HG03060 (cell line): ENCODE results near the gene UPK3BL2.
"Not testable (repeated sequence)": the region's sequence is repeated elsewhere in the genome, so short reads cannot be mapped to it uniquely, and the experiment has no call there.

ENCODE experiments used
- ATAC-seq: cut with Tn5 transposase; IDR thresholded peaks from one replicate; pipeline ENCODE4 v1.9.1; 2021; ENCODE audit warnings: low read depth, moderate number of reproducible peaks; ENCODE audit not compliant: unreplicated experiment

Gene UPK3BL2

GRCh38 chr7:102532127-102532526 lies 11.4 kb downstream of the UPK3BL2 start:
- not testable (repeated sequence) for ATAC-seq

DNA sequence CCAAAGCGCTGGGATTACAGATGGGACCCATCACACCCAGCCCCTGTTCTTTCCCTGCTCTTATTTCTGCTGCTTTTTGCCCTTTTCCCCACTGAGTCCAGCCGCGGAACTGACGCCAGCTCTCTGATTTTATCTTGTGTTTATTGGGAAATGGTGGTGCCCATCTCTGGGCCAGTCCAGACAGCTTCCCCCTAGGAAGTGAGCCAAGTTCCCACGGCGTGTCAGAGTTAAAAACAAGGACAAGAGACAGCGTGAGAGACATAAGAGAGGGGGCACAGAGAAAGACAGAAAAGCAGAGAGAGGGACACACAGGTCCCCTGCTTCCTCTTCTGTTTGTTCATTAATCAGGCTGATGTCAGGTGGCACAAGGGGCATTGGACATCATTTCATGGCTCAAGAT lies 11.9 kb downstream of the UPK3BL2 start:
- not testable (repeated sequence) for ATAC-seq

- ATAC-seq = not testable (repeated sequence)
Observed at GRCh38 chr7:102527822-102528793, 15.4 kb downstream of the UPK3BL2 start.

DNA sequence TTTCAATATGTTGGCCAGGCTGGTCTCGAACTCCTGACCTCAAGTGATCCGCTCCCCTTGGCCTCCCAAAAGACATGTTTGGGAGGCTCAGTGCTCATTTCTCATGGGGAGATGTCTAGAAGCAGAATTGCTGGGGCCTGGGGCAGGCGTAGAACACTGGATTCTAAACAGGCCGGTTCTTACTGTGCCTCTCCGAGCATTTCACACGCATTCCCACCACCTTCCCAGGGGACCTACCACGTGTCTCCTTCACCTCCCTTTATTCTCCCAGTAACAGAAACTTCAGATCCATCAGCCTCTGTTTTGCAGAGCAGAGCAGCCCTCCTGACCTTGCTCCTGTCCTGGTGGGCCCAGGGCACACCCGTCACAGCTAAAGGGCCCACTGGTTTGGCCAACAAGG lies 16.3 kb downstream of the UPK3BL2 start:
- ATAC-seq = not testable (repeated sequence)

DNA sequence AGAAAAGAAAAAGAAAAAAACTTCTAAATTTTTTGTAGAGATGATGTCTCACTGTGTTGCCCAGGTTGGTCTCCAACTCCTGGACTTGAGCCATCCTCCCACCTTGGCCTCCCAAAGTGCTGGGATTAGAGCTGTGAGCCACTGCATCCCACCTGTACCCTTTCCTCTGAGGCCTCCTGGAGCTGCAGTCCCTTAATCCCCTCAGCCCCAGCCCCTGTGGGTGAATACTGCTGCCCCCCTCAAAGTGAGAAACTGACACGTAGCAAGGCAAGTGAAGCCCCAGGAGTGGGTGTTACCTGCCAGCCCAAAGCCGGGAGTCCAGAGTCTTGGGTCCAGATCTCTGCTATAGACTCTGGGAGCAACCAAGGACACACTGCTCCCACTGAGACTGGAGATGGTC lies 18.7 kb downstream of the UPK3BL2 start:
- not testable (repeated sequence) for ATAC-seq

DNA sequence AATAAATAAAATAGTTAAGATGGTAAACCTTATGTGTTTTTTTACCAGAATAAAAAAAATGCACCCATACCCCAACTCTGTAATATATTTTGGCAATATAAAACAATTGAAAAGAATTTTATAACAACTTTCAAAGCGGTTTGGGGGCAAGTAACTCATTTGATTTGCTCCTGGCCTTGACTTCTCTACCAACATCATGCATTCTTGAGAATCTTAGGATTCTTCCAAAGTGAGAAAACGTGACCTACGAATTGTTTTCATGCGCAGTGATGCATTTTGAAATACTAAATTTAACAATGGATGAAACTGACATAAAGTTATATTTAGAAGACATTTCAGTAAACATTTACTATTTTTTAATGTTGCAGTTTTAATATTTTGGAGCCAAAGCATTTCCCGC lies 22.7 kb downstream of the UPK3BL2 start:
- ATAC-seq = not testable (repeated sequence)

DNA sequence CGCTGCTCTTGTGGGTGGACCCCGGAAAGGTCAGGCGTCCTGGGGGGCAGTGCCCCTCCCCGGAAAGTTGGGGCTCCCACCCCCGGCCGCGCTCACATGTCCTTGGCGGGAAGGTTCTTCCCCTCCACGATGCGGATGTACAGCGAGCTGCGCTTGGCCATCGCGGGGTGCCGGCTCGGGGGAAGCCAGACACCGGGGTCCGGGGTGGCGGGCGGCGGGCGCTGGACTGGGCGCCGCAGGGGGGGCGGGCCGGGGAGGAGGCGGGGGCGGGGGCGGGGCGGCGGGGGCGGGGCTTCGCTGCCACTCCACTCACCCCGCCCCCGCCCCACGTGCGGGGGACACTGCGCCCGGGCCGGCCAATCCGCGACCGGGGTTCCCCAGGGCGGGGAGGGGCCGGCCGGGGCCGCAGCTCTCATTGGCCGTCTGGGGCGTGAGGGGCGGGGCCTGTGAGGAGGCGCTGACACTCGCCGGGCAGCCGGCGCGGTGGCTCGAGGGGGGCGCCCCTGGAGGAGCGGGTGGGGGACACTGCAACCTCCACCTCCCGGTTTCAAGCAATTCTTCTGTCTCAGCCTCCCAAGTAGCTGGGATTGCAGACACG lies 25.8 kb downstream of the UPK3BL2 start, which contains the start of gene RASA4B:
RASA4B (minus strand) TSS at position 228 of the 598 bp plus-strand sequence; CDS start at position 161, 67 bp downstream.
- ATAC-seq = not testable (repeated sequence)

- not testable (repeated sequence) for ATAC-seq
Observed at GRCh38 chr7:102516951-102517350, 26.5 kb downstream of the UPK3BL2 start.

DNA sequence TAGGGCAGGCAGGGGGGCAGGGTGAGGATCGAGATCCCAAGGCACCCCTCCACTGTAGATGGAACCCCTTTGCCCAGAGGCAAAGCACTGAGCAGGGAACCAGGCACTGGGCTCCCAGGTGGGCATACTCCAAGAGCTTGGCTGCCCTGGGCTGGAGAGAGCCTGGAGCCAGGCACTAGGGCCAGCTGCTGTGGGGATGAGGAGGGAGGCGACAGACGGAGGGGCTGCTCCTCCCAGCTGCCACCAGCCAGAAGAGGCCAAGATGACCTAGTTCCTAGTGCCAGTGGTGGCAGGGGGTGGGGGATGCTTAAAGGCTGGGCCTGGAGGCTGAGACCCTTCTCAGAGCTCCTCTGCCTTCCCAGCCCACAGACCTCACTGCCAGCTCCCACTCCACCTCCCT lies 27.6 kb downstream of the UPK3BL2 start:
- not testable (repeated sequence) for ATAC-seq

DNA sequence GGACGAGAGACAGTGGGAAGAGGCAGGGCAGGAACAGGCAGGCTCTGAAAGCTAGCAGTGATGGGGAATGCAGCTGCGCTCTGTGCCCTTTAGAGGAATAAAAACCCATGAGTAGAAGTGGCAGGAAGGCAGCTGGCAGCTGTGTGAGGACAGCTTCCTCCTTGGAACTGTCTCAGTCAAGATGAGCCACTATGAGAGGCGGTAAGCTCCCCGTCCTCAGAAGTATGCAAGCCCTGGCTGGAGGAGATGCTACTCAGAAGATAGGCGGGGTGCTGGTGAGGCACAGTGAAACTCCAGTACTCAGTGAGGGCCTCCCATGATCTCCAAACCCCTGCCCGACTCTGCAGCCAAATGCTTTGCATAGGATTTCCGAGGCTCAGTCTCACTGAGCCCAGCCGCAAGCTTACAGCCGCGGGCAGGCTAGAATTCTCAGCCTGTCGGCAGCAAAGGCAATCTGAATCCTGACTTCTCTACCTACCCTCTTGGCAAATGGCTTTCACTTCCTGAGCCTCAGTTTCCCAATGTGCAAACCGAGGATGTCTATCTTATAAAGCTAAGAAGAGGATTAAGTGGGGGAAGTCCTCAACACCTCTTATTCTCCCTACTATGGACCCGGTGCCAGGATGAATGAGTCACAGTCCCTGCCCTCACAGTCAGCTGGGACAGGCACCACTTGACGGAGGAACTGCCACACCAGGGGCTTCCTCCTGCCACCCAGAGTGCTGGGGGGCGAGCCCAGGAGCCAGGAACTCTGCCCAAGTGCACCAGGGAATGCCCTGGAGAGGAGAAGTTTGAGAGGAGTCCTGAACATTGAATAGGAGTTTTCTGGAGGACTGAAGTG lies 28.4 kb downstream of the UPK3BL2 start:
- peak; percentile 49 for ATAC-seq

GRCh38 chr7:102512642-102513221 lies 30.8 kb downstream of the UPK3BL2 start:
- ATAC-seq = not testable (repeated sequence)

GRCh38 chr7:102511860-102512522 lies 31.5 kb downstream of the UPK3BL2 start:
- not testable (repeated sequence) for ATAC-seq

DNA sequence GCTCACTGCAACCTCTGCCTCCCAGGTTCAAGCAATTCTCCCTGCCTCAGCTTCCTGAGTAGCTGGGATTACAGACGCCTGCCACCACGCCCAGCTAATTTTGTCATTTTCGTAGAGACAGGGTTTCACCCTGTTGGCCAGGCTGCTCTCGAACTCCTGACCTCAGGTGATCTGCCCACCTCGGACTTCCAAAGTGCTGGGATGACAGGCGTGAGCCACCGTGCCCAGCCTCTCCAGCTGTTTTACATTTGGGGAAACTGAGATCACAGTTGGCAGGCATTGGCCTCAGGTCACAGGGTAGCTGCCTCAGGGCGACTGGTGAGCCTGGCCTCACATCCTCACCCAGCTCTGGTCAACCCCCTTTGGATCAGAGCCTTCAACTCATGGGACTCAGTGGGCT lies 32.9 kb downstream of the UPK3BL2 start:
- ATAC-seq = not testable (repeated sequence)

DNA sequence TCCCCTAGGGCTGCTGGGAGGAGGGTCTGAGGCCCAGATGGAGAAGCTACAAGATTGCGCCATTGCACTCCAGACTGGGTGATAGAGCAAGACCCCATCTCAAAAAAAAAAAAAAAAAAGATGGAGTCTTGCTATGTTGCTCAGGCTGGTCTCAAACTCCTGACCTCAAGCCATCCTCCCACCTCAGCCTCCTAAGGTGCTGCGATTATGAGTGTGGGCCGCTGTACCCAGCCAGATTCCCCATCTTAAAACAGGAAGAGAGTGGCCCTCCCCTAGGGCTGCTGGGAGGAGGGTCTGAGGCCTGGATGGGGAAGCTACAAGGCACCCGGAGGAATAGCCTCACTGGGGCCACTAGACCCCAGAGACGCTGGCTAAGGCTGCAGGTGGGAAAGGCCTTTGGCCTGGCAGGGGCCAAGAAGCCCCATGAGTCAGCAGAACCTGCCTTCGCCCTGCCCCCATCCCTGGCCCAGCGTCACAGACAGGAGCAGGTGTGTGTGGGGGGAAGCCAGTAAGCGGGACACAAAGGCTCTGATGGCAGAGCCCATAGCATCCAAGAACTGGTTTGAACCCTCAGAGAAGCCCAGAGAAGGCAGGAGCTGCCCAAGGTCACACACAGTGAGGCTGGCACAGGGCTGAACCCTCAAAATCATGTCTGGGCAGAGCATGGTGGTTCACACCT lies 35.9 kb downstream of the UPK3BL2 start:
- ATAC-seq = not testable (repeated sequence)

GRCh38 chr7:102505298-102506185 lies 38.0 kb downstream of the UPK3BL2 start:
- ATAC-seq = not testable (repeated sequence)

DNA sequence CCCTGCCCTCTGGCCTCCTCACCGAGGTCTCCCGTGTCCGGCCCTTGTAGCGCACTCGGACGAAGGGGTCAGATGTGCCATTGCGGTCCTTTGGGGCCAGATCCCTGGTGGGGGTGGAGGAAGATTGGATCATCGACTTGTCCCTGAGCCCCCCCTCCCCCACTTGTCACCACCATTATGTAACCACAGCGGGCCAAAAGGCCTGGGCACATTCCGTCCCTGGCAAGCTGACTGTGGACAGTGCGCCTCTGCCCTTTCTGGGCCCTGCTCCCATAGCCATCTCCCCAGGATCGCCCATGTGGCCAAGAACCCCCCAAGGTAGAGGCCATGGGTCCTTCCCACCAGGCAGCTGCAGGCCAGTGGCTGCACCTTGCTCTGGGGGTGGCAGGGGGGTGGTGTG lies 40.4 kb downstream of the UPK3BL2 start:
- ATAC-seq = not testable (repeated sequence)

GRCh38 chr7:102498321-102498720 lies 45.2 kb downstream of the UPK3BL2 start:
- not testable (repeated sequence) for ATAC-seq

DNA sequence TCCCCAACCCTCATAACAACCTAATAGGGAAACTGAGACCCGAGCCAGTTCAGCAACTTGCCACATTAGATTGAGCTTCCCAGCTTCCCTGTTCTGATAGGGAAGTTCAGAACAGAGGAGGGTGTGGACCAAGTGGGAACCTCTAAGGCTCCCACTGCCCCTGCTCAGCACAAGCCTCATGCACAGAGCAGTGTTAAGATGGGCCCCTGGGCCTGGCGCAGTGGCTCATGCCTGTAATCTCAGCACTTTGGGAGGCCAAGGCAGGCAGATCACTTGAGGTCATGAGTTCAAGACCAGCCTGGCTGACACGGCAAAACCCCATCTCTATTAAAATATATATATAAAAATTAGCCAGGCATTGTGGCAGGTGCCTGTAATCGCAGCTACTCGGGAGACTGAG lies 46.2 kb downstream of the UPK3BL2 start:
- not testable (repeated sequence) for ATAC-seq
